CD4-positive, CD25-positive, alpha-beta regulatory T cell (primary cell): ENCODE results near the gene TPPP2. TPM values are rescaled to one million over a fixed set of nuclear protein-coding genes. Genes with fewer than 3 reads are reported as not detected.

Source experiments
- ATAC-seq, 2 donors: fragments of 150-1000 bp; cut with Tn5 transposase; one replicate each; pipeline ENCODE4 v1.10.0; 2021; ENCODE audit warnings: low read depth in 2 of 2, moderate number of reproducible peaks in 2 of 2, moderate library complexity in 1 of 2
- DNase-seq, 3 donors: peaks; one replicate each; pipeline versions ENCODE4 v3.0.0 to v3.0.0-alpha.2; 2012 to 2022; ENCODE audit warnings: mixed read lengths in 1 of 3
- H3K27ac ChIP-seq: one replicate; pipeline ENCODE4 v1.7.0; 2013; ENCODE audit warnings: mild to moderate bottlenecking, low read length; ENCODE audit not compliant: insufficient read depth, poor library complexity, severe bottlenecking
- H3K27me3 ChIP-seq: one replicate; pipeline ENCODE4 v1.7.0; 2013; ENCODE audit warnings: low read length; ENCODE audit not compliant: control insufficient read depth, insufficient read depth
- H3K36me3 ChIP-seq: one replicate; pipeline ENCODE4 v1.7.0; 2013; ENCODE audit warnings: mild to moderate bottlenecking, low read length, moderate library complexity; ENCODE audit not compliant: control insufficient read depth, insufficient read depth
- H3K4me1 ChIP-seq: 2 replicates; pipeline ENCODE4 v1.7.0; 2013; ENCODE audit warnings: mild to moderate bottlenecking, low read length; ENCODE audit not compliant: insufficient read depth, control insufficient read depth, poor library complexity, severe bottlenecking
- H3K4me3 ChIP-seq: one replicate; pipeline ENCODE4 v1.7.0; 2013; ENCODE audit warnings: low read depth, mild to moderate bottlenecking, low read length, moderate library complexity
- H3K9me3 ChIP-seq, 2 experiments: 1 replicate in 1 of 2; 2 replicates in 1 of 2; pipeline ENCODE4 v1.7.0; 2013; ENCODE audit warnings: low read length in 2 of 2, mild to moderate bottlenecking in 1 of 2, moderate library complexity in 1 of 2; ENCODE audit not compliant: control insufficient read depth in 2 of 2
- H3K27ac Mint-ChIP-seq, 3 donors: one replicate each; pipeline ENCODE4 v1.8.0; 2020 to 2022; ENCODE audit warnings: mild to moderate bottlenecking in 3 of 3, mixed read lengths in 3 of 3, moderate library complexity in 2 of 3
- H3K27me3 Mint-ChIP-seq: one replicate; pipeline ENCODE4 v1.8.0; 2022; ENCODE audit warnings: mild to moderate bottlenecking, mixed read lengths
- H3K36me3 Mint-ChIP-seq: one replicate; pipeline ENCODE4 v1.8.0; 2020; ENCODE audit warnings: mixed read lengths
- H3K4me1 Mint-ChIP-seq, 4 donors: one replicate each; pipeline ENCODE4 v1.8.0; 2020 to 2022; ENCODE audit warnings: mixed read lengths in 4 of 4, mild to moderate bottlenecking in 1 of 4
- H3K4me3 Mint-ChIP-seq, 4 donors: one replicate each; pipeline ENCODE4 v1.8.0; 2020 to 2022; ENCODE audit warnings: mild to moderate bottlenecking in 4 of 4, mixed read lengths in 4 of 4, moderate library complexity in 3 of 4
- H3K9me3 Mint-ChIP-seq, 7 donors: one replicate each; pipeline ENCODE4 v1.8.0; 2020 to 2022; ENCODE audit warnings: mixed read lengths in 7 of 7, mild to moderate bottlenecking in 3 of 7, moderate library complexity in 2 of 7
- polyA plus RNA-seq, 4 donors: library from polyadenylated mRNA; unstranded; fragments of 300-500 nt; fragmentation: Illumina TruSeq; gene quantifications; one replicate each; pipeline ENCODE4 v1.2.3, GENCODE V29; 2021
- total RNA-seq: library from RNA; stranded (reverse); gene quantifications from one replicate; pipeline ENCODE4 v1.2.3, GENCODE V29; 2022

The TPPP2 gene
- total and polyA plus RNA-seq, 5 donors from 2014 or later: not detected

GRCh38 chr14:21066882-21067502, 37.0 kb downstream of the TPPP2 start:
- H3K4me1 Mint-ChIP-seq: peaks cover 0 to 36% (median 19%) of the 10 kb centered on the region in 4 donors
- no peaks in the 10 kb centered on the region for H3K36me3 Mint-ChIP-seq
- Histone ChIP-seq H3K36me3 (no peaks in the 10 kb centered on the region), H3K9me3 (no peaks in the 10 kb centered on the region), H3K4me3 (no peak overlapping the region), H3K27ac (no peak overlapping the region), H3K27me3 (peaks cover 31% of the 10 kb centered on the region), H3K4me1 (peaks cover 34% of the 10 kb centered on the region)
- peaks cover 86% of the 10 kb centered on the region for H3K27me3 Mint-ChIP-seq
- peak in 2 of 3 donors; percentile 18 to 19 for DNase-seq
- H3K9me3 Mint-ChIP-seq: peaks cover 0 to 2% (median 0%) of the 10 kb centered on the region in 7 donors
- H3K27ac Mint-ChIP-seq: no peak overlapping the region
- no peak overlapping the region for H3K4me3 Mint-ChIP-seq
- no peak for ATAC-seq

GRCh38 chr14:21068521-21069387, 38.7 kb downstream of the TPPP2 start:
- Histone ChIP-seq H3K4me3 (peak overlapping the region; percentile 26), H3K27ac (no peak overlapping the region), H3K27me3 (peaks cover 42% of the 10 kb centered on the region), H3K36me3 (no peaks in the 10 kb centered on the region), H3K4me1 (peaks cover 34% of the 10 kb centered on the region), H3K9me3 (no peaks in the 10 kb centered on the region)
- H3K27me3 Mint-ChIP-seq: peaks cover 86% of the 10 kb centered on the region
- DNase-seq (peak; percentile 37 to 62 (median 52)), ATAC-seq (peak; percentile 67 to 72)
- peaks cover 0 to 3% (median 0%) of the 10 kb centered on the region in 7 donors for H3K9me3 Mint-ChIP-seq
- H3K27ac Mint-ChIP-seq: peak overlapping the region in 2 of 3 donors; percentile 47 to 55
- peaks cover 0 to 37% (median 20%) of the 10 kb centered on the region in 4 donors for H3K4me1 Mint-ChIP-seq
- H3K36me3 Mint-ChIP-seq: peaks cover 4% of the 10 kb centered on the region
- peak overlapping the region; percentile 81 to 91 (median 84) for H3K4me3 Mint-ChIP-seq

DNA sequence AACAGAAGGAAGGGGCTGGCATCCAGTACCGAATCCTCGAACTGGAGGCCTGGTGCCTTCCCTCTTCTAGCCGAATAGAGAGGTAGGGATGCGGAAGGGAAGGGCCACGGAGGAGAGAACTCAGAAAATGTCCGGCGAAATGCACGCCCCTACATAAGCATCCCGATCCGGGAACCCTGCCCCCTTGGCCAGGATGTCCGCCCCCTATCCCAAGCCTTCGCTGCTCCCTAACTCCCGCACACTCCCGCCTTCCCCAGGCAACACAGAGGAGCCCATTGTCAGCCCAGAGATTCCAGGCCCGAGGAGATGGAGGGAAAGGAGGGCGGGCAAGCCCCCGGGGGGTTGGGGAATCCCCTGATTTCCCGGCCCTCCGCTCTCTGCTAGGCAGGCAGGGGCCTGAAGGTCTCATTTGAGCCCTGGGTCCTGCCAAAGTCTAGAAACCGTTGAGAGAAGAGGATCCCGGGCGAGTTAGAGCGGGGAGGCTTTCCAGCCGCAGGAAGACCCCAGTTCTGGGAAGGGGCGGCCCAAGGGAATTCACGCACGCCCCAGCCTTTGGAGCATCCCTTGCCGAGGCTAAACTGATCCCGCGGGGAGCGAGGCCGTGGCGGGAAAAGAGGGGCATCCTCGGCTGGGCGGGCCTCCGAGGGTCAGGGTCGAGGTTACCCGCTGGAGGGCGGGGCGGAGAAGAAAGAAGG, 39.5 kb downstream of the TPPP2 start:
- no peak for ATAC-seq
- Histone ChIP-seq H3K9me3 (no peaks in the 10 kb centered on the region), H3K36me3 (no peaks in the 10 kb centered on the region), H3K4me3 (no peak overlapping the region), H3K4me1 (peaks cover 34% of the 10 kb centered on the region), H3K27me3 (peaks cover 42% of the 10 kb centered on the region), H3K27ac (no peak overlapping the region)
- peak overlapping the region; percentile 81 to 91 (median 84) for H3K4me3 Mint-ChIP-seq
- H3K4me1 Mint-ChIP-seq: peaks cover 0 to 37% (median 20%) of the 10 kb centered on the region in 4 donors
- H3K27ac Mint-ChIP-seq: peak overlapping the region in 2 of 3 donors; percentile 47 to 55
- peaks cover 4% of the 10 kb centered on the region for H3K36me3 Mint-ChIP-seq
- H3K27me3 Mint-ChIP-seq: peaks cover 82% of the 10 kb centered on the region
- DNase-seq: no peak
- H3K9me3 Mint-ChIP-seq: peaks cover 0 to 3% (median 0%) of the 10 kb centered on the region in 7 donors

DNA sequence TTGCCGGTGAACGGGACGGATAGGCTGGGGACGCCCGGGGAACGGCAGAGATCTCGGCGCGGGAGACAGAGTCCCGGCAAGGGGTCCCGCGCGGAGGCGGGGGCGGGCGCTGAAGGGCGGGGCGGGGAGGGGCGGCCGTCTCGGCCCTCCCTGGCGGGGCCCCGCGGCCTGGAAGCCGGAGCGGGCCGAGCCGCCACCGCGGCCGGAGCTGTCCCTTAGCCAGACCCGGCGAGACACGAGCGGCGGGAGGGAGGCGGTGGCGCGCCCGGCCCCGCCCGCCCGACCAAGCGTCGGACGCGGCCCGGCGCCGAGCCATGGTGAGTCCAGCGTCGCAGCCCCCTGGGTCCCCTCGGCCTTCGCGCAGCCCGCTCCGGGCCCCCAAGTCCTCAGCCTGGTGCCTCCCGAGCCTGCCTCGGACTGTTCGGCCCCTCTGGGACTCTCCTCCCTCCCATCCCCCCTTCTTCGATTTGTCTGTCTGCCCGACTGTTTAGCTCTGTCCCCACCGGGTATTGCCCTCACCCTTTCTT, 40.1 kb downstream of the TPPP2 start, which contains the start of gene ARHGEF40:
Gene ARHGEF40 (plus strand): TSS at position 222 of the 527 bp plus-strand sequence. CDS start 93 bp downstream, at position 315.
- DNase-seq: peak in 1 of 3 donors; percentile 29
- Mint-ChIP-seq H3K27ac (peak within 1 kb of the TSS in 2 of 3 donors; percentile 47 to 55), H3K4me3 (peak within 1 kb of the TSS; percentile 84 to 91 (median 86)), H3K9me3 (peaks cover 0 to 3% (median 0%) of the 10 kb centered on the region in 7 donors), H3K36me3 (peaks cover 4% of the 10 kb centered on the region), H3K4me1 (peaks cover 0 to 37% (median 20%) of the 10 kb centered on the region in 4 donors), H3K27me3 (peaks cover 81% of the 10 kb centered on the region)
- Histone ChIP-seq H3K4me3 (peak within 1 kb of the TSS; percentile 19), H3K4me1 (peaks cover 34% of the 10 kb centered on the region), H3K36me3 (no peaks in the 10 kb centered on the region), H3K27me3 (peaks cover 41% of the 10 kb centered on the region), H3K9me3 (no peaks in the 10 kb centered on the region), H3K27ac (no peak within 1 kb of the TSS)
- no peak for ATAC-seq

DNA sequence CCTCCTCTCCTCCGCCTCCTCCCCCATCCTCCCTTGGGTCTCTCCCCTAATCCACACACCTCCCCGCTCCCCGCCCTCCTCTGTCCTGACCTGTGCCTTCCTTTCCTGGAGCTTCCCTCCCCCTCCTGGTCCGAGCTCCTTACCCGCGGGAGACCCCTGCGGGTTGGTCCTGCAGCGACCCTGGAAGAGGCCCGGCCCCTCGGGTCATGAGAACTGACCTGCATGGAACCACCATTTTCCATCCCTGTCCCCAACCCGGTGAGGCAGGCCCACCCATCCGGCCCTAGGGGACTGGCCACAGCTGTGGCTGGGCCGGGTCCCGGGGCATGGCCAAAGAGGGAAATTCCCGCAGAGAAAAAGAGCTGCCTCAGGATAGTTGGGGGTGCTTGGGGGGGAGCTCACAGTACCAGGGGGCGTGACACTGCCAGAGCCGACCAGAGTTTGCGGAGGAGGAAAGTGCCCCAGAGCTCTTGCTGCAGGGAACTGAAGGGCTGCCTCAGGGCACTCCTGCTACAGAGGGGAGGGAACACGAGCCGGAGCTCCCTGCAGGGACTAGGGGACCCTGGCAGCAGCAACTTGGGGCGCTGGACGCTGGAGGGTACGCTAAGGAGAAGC, 40.7 kb downstream of the TPPP2 start:
- Histone ChIP-seq H3K9me3 (no peaks in the 10 kb centered on the region), H3K4me3 (peak overlapping the region; percentile 19), H3K36me3 (no peaks in the 10 kb centered on the region), H3K27ac (no peak overlapping the region), H3K27me3 (peaks cover 37% of the 10 kb centered on the region), H3K4me1 (peaks cover 34% of the 10 kb centered on the region)
- ATAC-seq (peak; percentile 20 to 21), DNase-seq (no peak)
- peaks cover 0 to 37% (median 20%) of the 10 kb centered on the region in 4 donors for H3K4me1 Mint-ChIP-seq
- peaks cover 0 to 3% (median 0%) of the 10 kb centered on the region in 7 donors for H3K9me3 Mint-ChIP-seq
- peak overlapping the region; percentile 57 to 88 (median 86) for H3K4me3 Mint-ChIP-seq
- H3K27ac Mint-ChIP-seq: no peak overlapping the region
- peaks cover 4% of the 10 kb centered on the region for H3K36me3 Mint-ChIP-seq
- H3K27me3 Mint-ChIP-seq: peaks cover 75% of the 10 kb centered on the region

- Histone ChIP-seq H3K27ac (no peak overlapping the region), H3K36me3 (no peaks in the 10 kb centered on the region), H3K4me1 (peaks cover 34% of the 10 kb centered on the region), H3K4me3 (peak overlapping the region; percentile 19), H3K9me3 (no peaks in the 10 kb centered on the region), H3K27me3 (peaks cover 36% of the 10 kb centered on the region)
- ATAC-seq (peak; percentile 29 to 43), DNase-seq (peak in 2 of 3 donors; percentile 29 to 46)
- peaks cover 70% of the 10 kb centered on the region for H3K27me3 Mint-ChIP-seq
- H3K27ac Mint-ChIP-seq: no peak overlapping the region
- H3K9me3 Mint-ChIP-seq: peaks cover 0 to 3% (median 0%) of the 10 kb centered on the region in 7 donors
- H3K4me1 Mint-ChIP-seq: peaks cover 0 to 37% (median 20%) of the 10 kb centered on the region in 4 donors
- H3K36me3 Mint-ChIP-seq: peaks cover 4% of the 10 kb centered on the region
- peak overlapping the region; percentile 57 to 88 (median 86) for H3K4me3 Mint-ChIP-seq
These were observed 41.4 kb downstream of the TPPP2 start for GRCh38 chr14:21071225-21072030.
